GM12892 (cell line): ENCODE data around the gene CAV1. TPM values are rescaled to one million over a fixed set of nuclear protein-coding genes. Genes with fewer than 3 reads are reported as not detected.
"Not testable (repeated sequence)": the region's sequence is repeated elsewhere in the genome, so short reads cannot be mapped to it uniquely, and the experiment has no call there.

Experiments
- DNase-seq: peaks from one replicate; pipeline ENCODE4 v3.0.0; 2011; ENCODE audit not compliant: insufficient read length
- FAIRE-seq: peaks from 2 replicates; lab custom pipeline; 2011; peaks lifted over from hg19 to GRCh38; lab: Jason Lieb, UNC
- POLR2A ChIP-seq: IDR thresholded peaks from 2 replicates; pipeline ENCODE4 v1.6.1; 2011; ENCODE audit warnings: low read depth, low read length, control low read depth
- POLR2AphosphoS5 ChIP-seq: IDR thresholded peaks from 2 replicates; pipeline ENCODE4 v1.6.1; 2011; ENCODE audit warnings: low read depth, low read length, control low read depth
- TAF1 ChIP-seq: IDR thresholded peaks from 2 replicates; pipeline ENCODE4 v1.6.1; 2011; ENCODE audit warnings: low read depth, mild to moderate bottlenecking, control low read depth, low read length, borderline replicate concordance
- polyA plus RNA-seq: library from polyadenylated mRNA; unstranded; fragments of >200 nt; gene quantifications from one replicate; pipeline ENCODE4 v1.2.1, GENCODE V29; 2012; ENCODE audit warnings: missing spikeins, inconsistent platforms; ENCODE audit not compliant: missing spikeins

CAV1 gene
- polyA plus RNA-seq = 7.1 TPM

- TF ChIP-seq TAF1 = no peak
- no peak for TF ChIP-seq POLR2A
- TF ChIP-seq POLR2AphosphoS5 = no peak
- FAIRE-seq = no peak
- peak; percentile 33 for DNase-seq
Observed at GRCh38 chr7:116524609-116525297, at the start of gene CAV1. Gene CAV1 (plus strand): TSS chr7:116525036. CDS start chr7:116525063, 27 bp downstream.

GRCh38 chr7:116477625-116478024 is 47.2 kb upstream of the CAV1 start:
- FAIRE-seq = no peak
- no peak for TF ChIP-seq POLR2A
- no peak for TF ChIP-seq TAF1
- TF ChIP-seq POLR2AphosphoS5 = no peak
- no peak for DNase-seq

- no peak for DNase-seq
- TF ChIP-seq POLR2AphosphoS5 (no peak), POLR2A (no peak), TAF1 (no peak)
- no peak for FAIRE-seq
Observed at GRCh38 chr7:116478834-116479233, 46.0 kb upstream of the CAV1 start.

GRCh38 chr7:116483271-116483942 is 41.4 kb upstream of the CAV1 start:
- TF ChIP-seq TAF1 = no peak
- TF ChIP-seq POLR2A = no peak
- TF ChIP-seq POLR2AphosphoS5 = no peak
- DNase-seq = no peak
- no peak for FAIRE-seq

- not testable (repeated sequence) for FAIRE-seq, DNase-seq
Observed at GRCh38 chr7:116484389-116484788, 40.4 kb upstream of the CAV1 start.

DNA sequence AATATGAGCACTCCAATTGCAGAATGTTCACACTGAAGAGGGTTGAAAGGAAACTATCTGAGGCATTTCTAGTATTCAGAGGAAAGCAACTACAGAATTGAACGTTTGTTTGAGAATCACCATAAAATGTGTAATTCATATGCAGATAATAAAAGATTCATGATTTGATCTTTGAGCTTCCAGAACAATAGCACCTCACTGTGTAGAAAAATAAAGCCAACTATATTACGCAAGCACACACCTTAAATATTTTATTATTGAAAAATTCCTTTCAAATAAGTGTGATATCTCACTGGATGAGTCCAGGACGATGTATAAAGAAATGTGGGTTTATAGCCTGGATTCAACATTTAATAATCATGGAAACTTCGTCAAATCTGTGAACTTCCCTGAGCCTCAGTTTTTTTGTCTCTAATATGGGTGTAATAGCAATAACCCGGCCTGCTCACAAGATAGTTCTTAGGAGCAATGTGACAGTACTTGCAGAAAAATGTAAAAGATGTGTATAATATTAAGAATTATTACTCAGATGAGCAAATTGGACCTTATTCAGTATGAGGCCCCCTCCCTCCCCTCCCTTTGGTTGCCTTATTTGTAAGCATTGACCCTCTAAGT is 36.8 kb upstream of the CAV1 start:
- no peak for TF ChIP-seq POLR2A
- TF ChIP-seq TAF1 = no peak
- no peak for TF ChIP-seq POLR2AphosphoS5
- FAIRE-seq (no peak), DNase-seq (no peak)

GRCh38 chr7:116490351-116490750 is 34.5 kb upstream of the CAV1 start:
- FAIRE-seq (no peak), DNase-seq (no peak)
- TF ChIP-seq POLR2A (no peak), TAF1 (no peak), POLR2AphosphoS5 (no peak)

GRCh38 chr7:116491887-116492653 is 32.8 kb upstream of the CAV1 start:
- DNase-seq (no peak), FAIRE-seq (no peak)
- no peak for TF ChIP-seq POLR2AphosphoS5
- no peak for TF ChIP-seq POLR2A

DNA sequence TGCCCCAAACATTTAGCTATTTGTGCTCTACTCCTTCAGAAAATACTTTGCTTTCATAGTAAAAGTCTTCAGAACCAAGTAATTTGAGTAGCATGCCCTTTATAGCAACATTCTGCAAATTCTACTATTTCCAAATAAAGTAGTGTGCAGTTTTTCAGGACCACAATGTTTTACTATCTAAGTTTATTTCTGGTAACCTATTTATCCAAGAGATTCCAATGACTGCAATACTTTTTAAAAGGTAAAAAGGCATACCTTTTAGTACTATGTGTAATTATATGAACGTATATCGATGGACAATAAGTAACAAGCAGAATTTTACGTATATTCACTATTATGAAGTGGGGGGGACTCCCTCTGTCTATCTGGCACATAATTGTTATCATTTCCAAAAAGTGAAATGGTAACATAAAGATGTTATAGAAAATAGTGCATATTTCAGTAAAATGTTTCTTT is 32.2 kb upstream of the CAV1 start:
- DNase-seq (no peak), FAIRE-seq (no peak)
- TF ChIP-seq POLR2A = no peak
- no peak for TF ChIP-seq TAF1
- no peak for TF ChIP-seq POLR2AphosphoS5

DNA sequence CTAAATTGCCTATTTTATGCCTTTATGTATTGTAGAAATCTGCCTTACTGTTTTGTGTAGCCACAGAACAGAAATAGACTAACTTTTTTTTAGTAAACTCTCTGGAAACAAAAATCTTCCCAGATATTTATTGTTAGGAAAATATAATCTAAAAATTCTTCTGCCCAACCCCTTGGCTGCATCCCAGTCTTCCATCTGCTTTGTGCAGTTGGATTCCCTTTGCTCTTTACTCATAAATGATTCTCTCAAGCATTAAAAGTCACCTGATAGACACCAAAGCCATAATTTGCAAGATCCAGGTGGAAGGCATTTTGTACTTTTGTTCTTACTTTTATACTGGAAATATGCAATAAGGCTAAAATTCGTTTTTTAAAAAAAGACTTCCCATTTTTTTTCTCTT is 31.4 kb upstream of the CAV1 start:
- TF ChIP-seq POLR2A = no peak
- no peak for TF ChIP-seq TAF1
- FAIRE-seq (no peak), DNase-seq (no peak)

DNA sequence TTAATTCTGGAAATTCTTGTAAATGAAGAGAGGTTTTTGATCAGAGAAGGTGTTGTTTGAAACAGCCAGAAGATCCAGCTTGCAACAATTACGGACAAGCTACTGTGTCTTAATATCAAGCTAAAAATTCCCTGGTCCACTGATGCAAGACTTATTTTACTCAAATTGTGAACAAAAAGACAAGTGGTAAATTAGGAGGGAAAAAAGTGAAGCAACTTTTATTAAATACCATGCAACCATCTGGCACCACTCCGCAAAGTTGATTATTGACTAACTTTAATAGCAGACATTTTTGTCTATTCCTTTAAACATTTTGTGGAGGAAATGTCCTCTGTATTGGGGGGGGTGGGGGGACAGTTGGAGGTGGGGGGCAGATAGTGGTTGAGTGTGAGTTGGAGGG is 30.4 kb upstream of the CAV1 start:
- TF ChIP-seq TAF1 (no peak), POLR2AphosphoS5 (no peak), POLR2A (no peak)
- FAIRE-seq (no peak), DNase-seq (no peak)

DNA sequence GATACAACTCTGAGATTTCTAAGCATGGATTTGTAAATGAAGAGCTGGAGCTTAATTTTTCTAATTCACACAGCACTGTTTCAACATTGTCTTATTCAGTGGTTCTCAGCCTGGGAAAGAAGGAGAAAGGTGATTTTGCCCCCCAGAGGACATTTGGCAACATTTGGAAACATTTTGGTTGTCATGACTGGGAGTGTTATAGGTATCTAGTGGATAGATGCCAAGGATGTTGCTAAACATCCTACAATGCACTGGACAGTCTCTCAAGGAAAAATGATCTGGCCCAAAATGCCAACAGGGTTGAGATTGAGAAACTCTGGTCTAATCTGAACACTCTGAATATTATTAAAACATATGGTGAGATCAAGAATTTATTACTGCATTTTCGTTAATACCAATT is 29.1 kb upstream of the CAV1 start:
- no peak for TF ChIP-seq TAF1
- TF ChIP-seq POLR2AphosphoS5 = no peak
- TF ChIP-seq POLR2A = no peak
- DNase-seq (no peak), FAIRE-seq (no peak)
